GM12874 (cell line): ENCODE data around the gene PORCN.

ENCODE experiments used
- CTCF ChIP-seq: IDR thresholded peaks from 2 replicates; pipeline ENCODE4 v1.5.1; 2011; ENCODE audit warnings: low read depth, mild to moderate bottlenecking, control low read depth, low read length, moderate library complexity; ENCODE audit not compliant: insufficient read depth

The PORCN gene

GRCh38 chrX:48512371-48512935, 3.7 kb downstream of the PORCN start:
- no peak for TF ChIP-seq CTCF

GRCh38 chrX:48513670-48514069, 4.9 kb downstream of the PORCN start:
- no peak for TF ChIP-seq CTCF

GRCh38 chrX:48514126-48514806, 5.5 kb downstream of the PORCN start:
- TF ChIP-seq CTCF = no peak

- TF ChIP-seq CTCF = no peak
Measured at GRCh38 chrX:48514868-48515460, 6.2 kb downstream of the PORCN start.

- TF ChIP-seq CTCF = no peak
Measured at GRCh38 chrX:48515842-48516241, 7.0 kb downstream of the PORCN start.

- no peak for TF ChIP-seq CTCF
Measured at GRCh38 chrX:48516285-48516684, 7.5 kb downstream of the PORCN start.

- no peak for TF ChIP-seq CTCF
Measured at GRCh38 chrX:48516987-48517386, 8.2 kb downstream of the PORCN start.
